IMR-90 (cell line): Measurements from ENCODE around the gene SLC39A8. TPM values are rescaled to one million over a fixed set of nuclear protein-coding genes. Genes with fewer than 3 reads are reported as not detected.

Experiments
- ATAC-seq: fragments of 200-7000 bp; cut with Tn5 transposase; 2 replicates; pipeline ENCODE4 v1.9.1; 2020; ENCODE audit warnings: low read depth, mild to moderate bottlenecking, moderate library complexity
- BruUV-seq: library from RNA; stranded (reverse); fragments of 400-500 nt; replicated peaks from 2 replicates; lab custom pipeline; 2021; lab: Mats Ljungman, UMichigan
- CTCF ChIA-PET: fragments of 300-600 bp; formaldehyde crosslinking; extraction: SDS; loops from one replicate; lab custom pipeline; 2021; ENCODE audit warnings: antibody characterized with exemption; lab: Yijun Ruan, JAX
- POLR2A ChIA-PET: fragments of 300-600 bp; sonication (Branson Sonifier 250); formaldehyde crosslinking; loops from one replicate; lab custom pipeline; 2022; ENCODE audit warnings: antibody characterized with exemption; ENCODE audit not compliant: unreplicated experiment; lab: Charles Lee
- DNase-seq: peaks from one replicate; pipeline ENCODE4 v3.0.0; 2013
- H2AFZ ChIP-seq: replicated peaks from 2 replicates; pipeline ENCODE3; 2013; ENCODE audit warnings: low read length, mild to moderate bottlenecking; ENCODE audit not compliant: poor library complexity
- H2AK5ac ChIP-seq: 2 replicates; pipeline ENCODE4 v1.6.1; 2013; ENCODE audit warnings: low read depth, low read length, inconsistent platforms
- H2AK9ac ChIP-seq: replicated peaks from 2 replicates; pipeline ENCODE3; 2013; ENCODE audit warnings: mild to moderate bottlenecking, low read depth, low read length, moderate library complexity; ENCODE audit not compliant: poor library complexity
- H2BK120ac ChIP-seq: 2 replicates; pipeline ENCODE4 v1.6.1; 2013; ENCODE audit warnings: low read depth, low read length, inconsistent platforms
- H2BK15ac ChIP-seq: 3 replicates; pipeline ENCODE4 v1.6.1; 2013; ENCODE audit warnings: low read depth, low read length, inconsistent platforms
- H2BK20ac ChIP-seq: 2 replicates; pipeline ENCODE4 v1.6.1; 2013; ENCODE audit warnings: low read depth, mild to moderate bottlenecking, inconsistent platforms, low read length, moderate library complexity
- H2BK5ac ChIP-seq: 2 replicates; pipeline ENCODE4 v1.6.1; 2013; ENCODE audit warnings: mild to moderate bottlenecking, low read depth, low read length, inconsistent platforms; ENCODE audit not compliant: poor library complexity, severe bottlenecking
- H3K14ac ChIP-seq: replicated peaks from 2 replicates; pipeline ENCODE4 v1.6.1; 2013; ENCODE audit warnings: low read depth, low read length, inconsistent platforms
- H3K18ac ChIP-seq: 2 replicates; pipeline ENCODE4 v1.6.1; 2013; ENCODE audit warnings: low read depth, low read length, control low read depth
- H3K23ac ChIP-seq: 2 replicates; pipeline ENCODE4 v1.6.1; 2013; ENCODE audit warnings: low read depth, low read length, inconsistent platforms
- H3K27ac ChIP-seq: 2 replicates; pipeline ENCODE4 v1.5.1; 2013; ENCODE audit warnings: mild to moderate bottlenecking, control low read depth, low read length; ENCODE audit not compliant: insufficient read depth
- H3K27me3 ChIP-seq: 2 replicates; pipeline ENCODE4 v1.6.1; 2013; ENCODE audit warnings: low read length; ENCODE audit not compliant: control insufficient read depth, insufficient read depth
- H3K36me3 ChIP-seq: 2 replicates; pipeline ENCODE4 v1.6.1; 2013; ENCODE audit warnings: low read length, mixed read lengths; ENCODE audit not compliant: control insufficient read depth, insufficient read depth
- H3K4ac ChIP-seq: 2 replicates; pipeline ENCODE4 v1.6.1; 2013; ENCODE audit warnings: low read depth, low read length, inconsistent platforms
- H3K4me1 ChIP-seq: 2 replicates; pipeline ENCODE4 v1.6.1; 2013; ENCODE audit warnings: low read length, mixed read lengths; ENCODE audit not compliant: control insufficient read depth, insufficient read depth
- H3K4me2 ChIP-seq: 2 replicates; pipeline ENCODE4 v1.6.1; 2013; ENCODE audit warnings: low read depth, mild to moderate bottlenecking, control low read depth, low read length, moderate library complexity
- H3K4me3 ChIP-seq: 2 replicates; pipeline ENCODE4 v1.5.1; 2013; ENCODE audit warnings: low read depth, mild to moderate bottlenecking, control low read depth, low read length, moderate library complexity; ENCODE audit not compliant: insufficient read depth
- H3K56ac ChIP-seq: 2 replicates; pipeline ENCODE4 v1.6.1; 2013; ENCODE audit warnings: low read length, inconsistent platforms; ENCODE audit not compliant: insufficient read depth; ENCODE audit errors: extremely low read depth
- H3K79me1 ChIP-seq, 2 experiments: 2 replicates each; pipeline ENCODE4 v1.6.1; 2013; ENCODE audit warnings: low read length in 2 of 2, inconsistent platforms in 1 of 2, low read depth in 1 of 2
- H3K9ac ChIP-seq: 2 replicates; pipeline ENCODE4 v1.6.1; 2013; ENCODE audit warnings: low read depth, low read length, control low read depth
- H3K9me1 ChIP-seq: 2 replicates; pipeline ENCODE4 v1.6.1; 2013; ENCODE audit warnings: low read length, inconsistent platforms; ENCODE audit not compliant: insufficient read depth
- H3K9me3 ChIP-seq: 2 replicates; pipeline ENCODE4 v1.6.1; 2013; ENCODE audit warnings: low read length; ENCODE audit not compliant: control insufficient read depth, insufficient read depth
- H4K20me1 ChIP-seq: 2 replicates; pipeline ENCODE4 v1.6.1; 2013; ENCODE audit warnings: low read length, inconsistent platforms; ENCODE audit not compliant: insufficient read depth
- H4K5ac ChIP-seq: 2 replicates; pipeline ENCODE4 v1.6.1; 2013; ENCODE audit warnings: mild to moderate bottlenecking, low read depth, low read length, control low read depth
- H4K8ac ChIP-seq, 2 experiments: 2 replicates each; pipeline ENCODE4 v1.6.1; 2013; ENCODE audit warnings: low read depth in 2 of 2, low read length in 2 of 2, control low read depth in 1 of 2, inconsistent platforms in 1 of 2
- H4K91ac ChIP-seq: 2 replicates; pipeline ENCODE4 v1.6.1; 2013; ENCODE audit warnings: low read depth, low read length, inconsistent platforms; ENCODE audit not compliant: insufficient read depth
- CHD1 ChIP-seq: IDR thresholded peaks from 2 replicates; pipeline ENCODE4 v1.6.1; 2012; ENCODE audit warnings: low read depth, low read length, improper control_type of control experiment
- FOS ChIP-seq: fragments of 150-350 bp; IDR thresholded peaks from 2 replicates; pipeline ENCODE4 v1.6.1; 2016; ENCODE audit warnings: low read depth, low read length
- MAFK ChIP-seq: IDR thresholded peaks from 2 replicates; pipeline ENCODE4 v1.6.1; 2012; ENCODE audit warnings: low read depth, low read length, improper control_type of control experiment
- MAZ ChIP-seq: IDR thresholded peaks from 2 replicates; pipeline ENCODE4 v1.6.1; 2012; ENCODE audit warnings: low read depth, mild to moderate bottlenecking, low read length, improper control_type of control experiment, moderate library complexity, borderline replicate concordance
- MXI1 ChIP-seq: IDR thresholded peaks from 2 replicates; pipeline ENCODE4 v1.6.1; 2012; ENCODE audit warnings: low read depth, mild to moderate bottlenecking, low read length, moderate library complexity, borderline replicate concordance
- NFE2L2 ChIP-seq: fragments of 150-350 bp; IDR thresholded peaks from 2 replicates; pipeline ENCODE4 v1.6.1; 2016; ENCODE audit warnings: low read depth, mild to moderate bottlenecking, low read length
- POLR2A ChIP-seq: IDR thresholded peaks from 2 replicates; pipeline ENCODE4 v1.6.1; 2012; ENCODE audit warnings: mild to moderate bottlenecking, low read depth, low read length
- RAD21 ChIP-seq: IDR thresholded peaks from 2 replicates; pipeline ENCODE4 v1.6.1; 2012; ENCODE audit warnings: low read length, improper control_type of control experiment
- RCOR1 ChIP-seq: IDR thresholded peaks from 2 replicates; pipeline ENCODE4 v1.6.1; 2012; ENCODE audit warnings: mild to moderate bottlenecking, low read length, improper control_type of control experiment; ENCODE audit not compliant: insufficient replicate concordance
- RFX5 ChIP-seq: IDR thresholded peaks from 2 replicates; pipeline ENCODE4 v1.8.0; 2012; ENCODE audit warnings: low read depth, mild to moderate bottlenecking, low read length, moderate library complexity
- SMC3 ChIP-seq: fragments of 150-350 bp; IDR thresholded peaks from 2 replicates; pipeline ENCODE4 v1.6.1; 2016; ENCODE audit warnings: low read depth, mild to moderate bottlenecking, antibody characterized with exemption, low read length, moderate library complexity
- dilution Hi-C: fragments of 300-500 bp; cut with HindIII; formaldehyde crosslinking; loops from one replicate; pipeline ENCODE4 v1.14.3; 2018; ENCODE audit warnings: low sequenced_read_pairs; ENCODE audit not compliant: unreplicated experiment
- in situ Hi-C: fragments of 300-500 bp; cut with MboI; formaldehyde crosslinking; loops from 3 replicates; pipeline ENCODE4 v1.14.3; 2019; ENCODE audit warnings: low sequenced_read_pairs, inconsistent platforms, mixed read lengths
- intact Hi-C: fragments of 100-400 bp; cut with micrococcal nuclease; formaldehyde crosslinking; loops from 2 replicates; pipeline ENCODE4 v1.10.0; 2022
- polyA plus RNA-seq, 3 experiments: library from polyadenylated mRNA; depleted of rRNA; stranded (reverse); fragments of >200 nt; gene quantifications; 2 replicates each; pipeline ENCODE4 v1.2.3, GENCODE V29; 2012; ENCODE audit warnings: low replicate concordance in 1 of 3
- total RNA-seq: library from RNA; depleted of rRNA; stranded (reverse); fragments of >200 nt; gene quantifications from 2 replicates; pipeline ENCODE4 v1.2.3, GENCODE V29; 2012
- TF ChIP-seq, protein P1 (sequence below): fragments of 150-350 bp; IDR thresholded peaks from 2 replicates; pipeline ENCODE4 v1.6.1; 2016; ENCODE audit warnings: low read depth, mild to moderate bottlenecking, low read length, moderate library complexity, borderline replicate concordance
- TF ChIP-seq, protein P2 (sequence below): fragments of 150-350 bp; IDR thresholded peaks from 2 replicates; pipeline ENCODE4 v1.6.1; 2017; ENCODE audit warnings: mild to moderate bottlenecking, antibody characterized with exemption, low read length, low read depth
- TF ChIP-seq, protein P3 (sequence below): conservative IDR thresholded peaks from 2 replicates; pipeline ENCODE4 v1.5.1; 2012; ENCODE audit warnings: mild to moderate bottlenecking, low read depth, low read length, improper control_type of control experiment

Gene SLC39A8
- total and polyA plus RNA-seq, 2 of the 4 experiments (the other 2 are of a cell fraction): 0.05 to 0.18 TPM

GRCh38 chr4:102285831-102286230, 59.5 kb downstream of the SLC39A8 start:
- Histone ChIP-seq H2BK120ac (no peak overlapping the region), H3K9me3 (no peaks in the 10 kb centered on the region), H3K4ac (no peak overlapping the region), H2BK15ac (no peak overlapping the region), H3K9ac (no peak overlapping the region), H4K20me1 (no peaks in the 10 kb centered on the region), H2AK5ac (no peak overlapping the region), H3K27me3 (no peaks in the 10 kb centered on the region), H3K9me1 (no peaks in the 10 kb centered on the region), H4K8ac (no peak overlapping the region), H3K18ac (no peak overlapping the region), H3K4me1 (no peaks in the 10 kb centered on the region), H3K79me1 (no peaks in the 10 kb centered on the region), H3K4me2 (no peak overlapping the region), H2BK5ac (no peak overlapping the region), H3K56ac (no peak overlapping the region), H3K14ac (no peak overlapping the region), H3K23ac (no peak overlapping the region), H3K4me3 (no peak overlapping the region), H4K5ac (no peak overlapping the region), H2AK9ac (no peak overlapping the region), H3K36me3 (no peaks in the 10 kb centered on the region), H4K91ac (no peak overlapping the region), H2AFZ (no peak overlapping the region), H2BK20ac (no peak overlapping the region), H3K27ac (no peak overlapping the region)
- TF ChIP-seq RAD21: no peak
- no peak for TF ChIP-seq MAZ
- TF ChIP-seq FOS: no peak
- no peak for TF ChIP-seq SMC3
- TF ChIP-seq, protein P1, sequence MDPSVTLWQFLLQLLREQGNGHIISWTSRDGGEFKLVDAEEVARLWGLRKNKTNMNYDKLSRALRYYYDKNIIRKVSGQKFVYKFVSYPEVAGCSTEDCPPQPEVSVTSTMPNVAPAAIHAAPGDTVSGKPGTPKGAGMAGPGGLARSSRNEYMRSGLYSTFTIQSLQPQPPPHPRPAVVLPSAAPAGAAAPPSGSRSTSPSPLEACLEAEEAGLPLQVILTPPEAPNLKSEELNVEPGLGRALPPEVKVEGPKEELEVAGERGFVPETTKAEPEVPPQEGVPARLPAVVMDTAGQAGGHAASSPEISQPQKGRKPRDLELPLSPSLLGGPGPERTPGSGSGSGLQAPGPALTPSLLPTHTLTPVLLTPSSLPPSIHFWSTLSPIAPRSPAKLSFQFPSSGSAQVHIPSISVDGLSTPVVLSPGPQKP: no peak
- TF ChIP-seq POLR2A: no peak
- no peak for TF ChIP-seq NFE2L2
- TF ChIP-seq CHD1: no peak
- TF ChIP-seq, protein P2, sequence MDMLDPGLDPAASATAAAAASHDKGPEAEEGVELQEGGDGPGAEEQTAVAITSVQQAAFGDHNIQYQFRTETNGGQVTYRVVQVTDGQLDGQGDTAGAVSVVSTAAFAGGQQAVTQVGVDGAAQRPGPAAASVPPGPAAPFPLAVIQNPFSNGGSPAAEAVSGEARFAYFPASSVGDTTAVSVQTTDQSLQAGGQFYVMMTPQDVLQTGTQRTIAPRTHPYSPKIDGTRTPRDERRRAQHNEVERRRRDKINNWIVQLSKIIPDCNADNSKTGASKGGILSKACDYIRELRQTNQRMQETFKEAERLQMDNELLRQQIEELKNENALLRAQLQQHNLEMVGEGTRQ: no peak
- no peak for TF ChIP-seq MXI1
- no peak for TF ChIP-seq RCOR1
- TF ChIP-seq MAFK: no peak
- TF ChIP-seq, protein P3, sequence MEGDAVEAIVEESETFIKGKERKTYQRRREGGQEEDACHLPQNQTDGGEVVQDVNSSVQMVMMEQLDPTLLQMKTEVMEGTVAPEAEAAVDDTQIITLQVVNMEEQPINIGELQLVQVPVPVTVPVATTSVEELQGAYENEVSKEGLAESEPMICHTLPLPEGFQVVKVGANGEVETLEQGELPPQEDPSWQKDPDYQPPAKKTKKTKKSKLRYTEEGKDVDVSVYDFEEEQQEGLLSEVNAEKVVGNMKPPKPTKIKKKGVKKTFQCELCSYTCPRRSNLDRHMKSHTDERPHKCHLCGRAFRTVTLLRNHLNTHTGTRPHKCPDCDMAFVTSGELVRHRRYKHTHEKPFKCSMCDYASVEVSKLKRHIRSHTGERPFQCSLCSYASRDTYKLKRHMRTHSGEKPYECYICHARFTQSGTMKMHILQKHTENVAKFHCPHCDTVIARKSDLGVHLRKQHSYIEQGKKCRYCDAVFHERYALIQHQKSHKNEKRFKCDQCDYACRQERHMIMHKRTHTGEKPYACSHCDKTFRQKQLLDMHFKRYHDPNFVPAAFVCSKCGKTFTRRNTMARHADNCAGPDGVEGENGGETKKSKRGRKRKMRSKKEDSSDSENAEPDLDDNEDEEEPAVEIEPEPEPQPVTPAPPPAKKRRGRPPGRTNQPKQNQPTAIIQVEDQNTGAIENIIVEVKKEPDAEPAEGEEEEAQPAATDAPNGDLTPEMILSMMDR: no peak
- no peak for TF ChIP-seq RFX5
- in situ Hi-C loops (no loop called here), intact Hi-C loops (no loop called here), dilution Hi-C loops (no loop called here)
- no TSS peak for BruUV-seq
- ATAC-seq (no peak), DNase-seq (no peak)
- CTCF ChIA-PET: interaction anchor here (0.7 kb wide), 1 partner anchor 1544 kb away, joined by 3 read pairs; no protein-coding TSS in a partner anchor
- POLR2A ChIA-PET: no interaction called here
